ENCODE measurements around the gene BTNL9.

The BTNL9 gene

DNA sequence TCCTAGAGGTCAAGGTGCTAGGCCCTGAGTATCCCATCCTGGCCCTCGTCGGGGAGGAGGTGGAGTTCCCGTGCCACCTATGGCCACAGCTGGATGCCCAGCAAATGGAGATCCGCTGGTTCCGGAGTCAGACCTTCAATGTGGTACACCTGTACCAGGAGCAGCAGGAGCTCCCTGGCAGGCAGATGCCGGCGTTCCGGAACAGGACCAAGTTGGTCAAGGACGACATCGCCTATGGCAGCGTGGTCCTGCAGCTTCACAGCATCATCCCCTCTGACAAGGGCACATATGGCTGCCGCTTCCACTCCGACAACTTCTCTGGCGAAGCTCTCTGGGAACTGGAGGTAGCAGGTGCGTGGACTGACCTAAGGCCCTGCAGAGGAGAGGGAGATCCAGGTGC, 7.9 kb downstream of the BTNL9 start:
- Histone ChIP-seq H3K4me1 (ENCODE audit: insufficient read depth, low read length) (no peaks in the 10 kb centered on the region), H3K36me3 (ENCODE audit: insufficient read depth, low read length) (no peaks in the 10 kb centered on the region), H3K9me3 (ENCODE audit: control insufficient read depth, insufficient read depth, low read length) (no peaks in the 10 kb centered on the region)

DNA sequence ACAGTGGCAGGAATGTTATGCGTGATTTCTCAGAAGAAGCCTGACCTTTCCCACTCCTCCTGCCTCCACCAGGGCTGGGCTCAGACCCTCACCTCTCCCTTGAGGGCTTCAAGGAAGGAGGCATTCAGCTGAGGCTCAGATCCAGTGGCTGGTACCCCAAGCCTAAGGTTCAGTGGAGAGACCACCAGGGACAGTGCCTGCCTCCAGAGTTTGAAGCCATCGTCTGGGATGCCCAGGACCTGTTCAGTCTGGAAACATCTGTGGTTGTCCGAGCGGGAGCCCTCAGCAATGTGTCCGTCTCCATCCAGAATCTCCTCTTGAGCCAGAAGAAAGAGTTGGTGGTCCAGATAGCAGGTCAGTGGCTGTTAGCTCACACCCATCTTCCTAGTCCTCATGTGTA, 9.9 kb downstream of the BTNL9 start:
- Histone ChIP-seq H3K4me1 (ENCODE audit: insufficient read depth, low read length) (no peaks in the 10 kb centered on the region; the same call in none of the 2 replicates), H3K36me3 (ENCODE audit: insufficient read depth, low read length) (no peaks in the 10 kb centered on the region), H3K9me3 (ENCODE audit: control insufficient read depth, insufficient read depth, low read length) (no peaks in the 10 kb centered on the region), H3K9ac (ENCODE audit: low read depth, low read length) (no peak overlapping the region)

More for the DNA sequence above, 7.9 kb downstream of the BTNL9 start:
- no peak overlapping the region for H3K9ac ChIP-seq (ENCODE audit: low read depth, low read length)

DNA sequence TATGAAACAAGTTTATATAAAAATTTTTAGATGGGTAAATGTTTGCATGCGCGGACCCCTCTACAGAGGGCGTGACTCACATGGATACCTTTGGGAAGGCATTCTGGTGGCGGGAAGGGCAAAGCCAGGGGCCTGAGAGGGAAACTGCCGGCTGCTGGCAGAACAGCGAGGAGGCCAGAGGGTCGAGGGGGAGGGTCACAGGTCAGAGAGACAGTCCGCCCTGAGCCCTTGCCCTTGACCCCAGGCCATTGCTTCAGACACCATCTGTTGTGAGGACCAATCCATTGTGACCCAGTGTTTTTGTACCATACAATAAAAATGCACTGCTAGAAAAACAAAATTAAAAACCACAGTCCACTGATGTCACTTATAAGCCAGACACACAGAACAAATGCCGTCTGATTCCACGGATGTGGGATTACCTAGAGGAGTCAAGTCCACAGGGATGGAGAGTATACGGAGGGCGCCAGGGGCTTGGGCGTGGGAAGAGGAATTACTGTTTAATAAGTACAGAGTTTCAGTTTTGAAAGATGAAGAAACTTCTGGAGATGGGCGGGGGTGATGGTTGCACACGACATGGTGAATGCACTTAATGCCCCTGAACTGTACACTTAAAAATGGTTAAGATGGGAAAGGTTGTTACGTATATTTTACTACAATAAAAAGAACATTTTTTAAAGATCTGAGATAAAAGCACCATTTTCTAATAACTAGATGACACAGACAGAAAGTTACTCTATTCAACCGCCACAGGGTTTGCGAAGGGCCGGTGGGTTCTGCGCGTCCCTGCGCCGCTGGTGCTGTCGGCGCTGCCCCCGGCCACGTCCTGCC, 12.0 kb downstream of the BTNL9 start:
- Histone ChIP-seq H3K4me1 (ENCODE audit: insufficient read depth, low read length) (no peaks in the 10 kb centered on the region; the same call in none of the 2 replicates), H3K9ac (ENCODE audit: low read depth, low read length) (peak overlapping the region; percentile 26; the same call in 1 of the 2 replicates), H3K9me3 (ENCODE audit: control insufficient read depth, insufficient read depth, low read length) (no peaks in the 10 kb centered on the region), H3K36me3 (ENCODE audit: insufficient read depth, low read length) (no peaks in the 10 kb centered on the region)

DNA sequence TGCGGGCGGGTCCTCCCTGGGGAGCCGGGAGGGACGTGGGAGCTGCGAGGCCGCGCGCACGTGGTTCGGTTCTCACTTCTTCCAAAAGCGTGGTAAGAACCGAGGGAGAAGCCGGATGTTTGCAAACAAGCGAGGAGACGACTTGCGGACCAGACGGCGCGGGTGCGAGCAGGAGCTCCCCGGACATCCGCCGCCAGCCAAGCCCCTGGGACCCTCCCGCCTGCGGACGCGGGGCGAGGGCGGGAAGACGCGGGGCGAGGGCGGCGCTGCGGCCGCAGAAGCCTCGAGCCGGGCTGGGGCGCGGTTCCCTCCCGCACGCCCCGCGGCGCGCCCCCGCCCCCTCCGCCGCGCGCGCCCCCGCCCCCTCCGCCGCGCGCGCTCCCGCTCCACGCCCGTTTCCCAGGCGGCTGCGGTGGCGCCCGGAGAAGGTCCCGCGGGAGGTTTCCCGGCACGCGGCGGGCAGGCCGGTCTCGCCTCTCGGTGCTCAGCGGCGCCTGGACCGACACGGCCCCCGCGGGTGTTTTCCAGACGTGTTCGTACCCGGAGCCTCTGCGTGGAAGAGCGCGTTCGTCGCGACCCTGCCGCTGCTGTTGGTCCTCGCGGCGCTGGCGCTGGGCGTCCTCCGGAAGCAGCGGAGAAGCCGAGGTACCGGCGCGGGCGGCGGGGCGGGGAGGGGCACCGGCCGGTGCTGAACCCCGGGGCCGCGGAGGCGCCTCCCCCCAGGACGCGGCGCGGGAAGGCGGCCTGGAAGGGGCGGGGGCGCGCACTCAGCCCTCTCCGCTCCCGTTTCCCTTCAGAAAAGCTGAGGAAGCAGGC, 12.8 kb downstream of the BTNL9 start:
- H3K9me3 ChIP-seq (ENCODE audit: control insufficient read depth, insufficient read depth, low read length), result no peaks in the 10 kb centered on the region
- peak overlapping the region; percentile 45; the same call in 1 of the 2 replicates for H3K9ac ChIP-seq (ENCODE audit: low read depth, low read length)
- no peaks in the 10 kb centered on the region for H3K36me3 ChIP-seq (ENCODE audit: insufficient read depth, low read length)
- no peaks in the 10 kb centered on the region; the same call in none of the 2 replicates for H3K4me1 ChIP-seq (ENCODE audit: insufficient read depth, low read length)

DNA sequence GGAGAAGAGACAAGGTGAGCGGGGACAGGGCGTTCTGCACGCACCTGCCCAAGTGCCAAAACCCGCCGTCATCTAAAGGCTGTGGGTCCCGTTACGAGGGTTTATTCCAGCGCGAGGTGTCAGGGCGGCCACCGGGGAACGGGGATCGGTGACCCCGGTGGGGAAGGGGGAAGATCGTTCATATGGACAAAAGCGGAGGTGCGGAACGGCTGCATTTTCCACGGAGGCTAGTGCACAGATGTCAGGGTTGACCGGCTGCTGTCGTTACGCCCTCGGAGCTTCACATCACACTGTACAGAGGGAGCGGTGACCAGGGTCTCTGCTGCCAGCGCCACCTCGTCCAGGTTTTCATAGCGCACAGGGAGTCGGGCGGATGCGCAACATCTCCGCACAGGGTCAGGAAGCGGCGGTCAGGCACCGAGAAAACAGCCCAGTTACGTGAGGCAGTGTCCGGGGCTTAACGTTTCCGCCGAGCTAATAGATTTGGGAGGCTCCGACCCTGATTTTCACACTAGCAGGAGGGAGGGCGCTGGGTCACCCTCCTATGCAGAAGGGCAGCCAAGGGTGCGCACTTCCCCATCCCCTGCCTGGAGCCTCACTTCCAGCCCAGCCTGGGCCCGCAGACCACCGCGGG, 13.5 kb downstream of the BTNL9 start:
- H3K9ac ChIP-seq (ENCODE audit: low read depth, low read length), result peak overlapping the region; percentile 45; the same call in 1 of the 2 replicates
- no peaks in the 10 kb centered on the region; the same call in none of the 2 replicates for H3K4me1 ChIP-seq (ENCODE audit: insufficient read depth, low read length)
- no peaks in the 10 kb centered on the region for H3K36me3 ChIP-seq (ENCODE audit: insufficient read depth, low read length)
- H3K9me3 ChIP-seq (ENCODE audit: control insufficient read depth, insufficient read depth, low read length), result no peaks in the 10 kb centered on the region

DNA sequence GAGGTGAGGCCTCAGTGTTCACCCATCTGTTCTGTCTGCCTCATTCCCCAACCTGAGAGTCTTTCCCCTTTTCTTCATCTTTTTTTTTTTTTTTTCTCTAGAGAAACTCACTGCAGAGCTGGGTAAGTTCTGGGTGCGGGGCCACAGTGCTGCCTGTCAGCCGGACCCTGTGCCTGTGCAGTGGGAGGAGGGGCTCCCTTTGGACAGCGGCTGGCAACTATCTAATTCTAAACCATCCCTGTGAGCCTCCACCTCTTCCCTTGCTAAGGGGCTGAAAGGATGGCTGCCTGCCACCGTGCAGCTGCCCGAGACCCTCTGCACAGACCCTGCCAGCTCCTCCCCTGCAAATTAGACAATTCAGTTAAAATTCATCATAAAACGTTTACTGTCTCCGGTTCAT, 14.1 kb downstream of the BTNL9 start:
- no peaks in the 10 kb centered on the region for H3K36me3 ChIP-seq (ENCODE audit: insufficient read depth, low read length)
- no peaks in the 10 kb centered on the region for H3K9me3 ChIP-seq (ENCODE audit: control insufficient read depth, insufficient read depth, low read length)
- no peaks in the 10 kb centered on the region; the same call in none of the 2 replicates for H3K4me1 ChIP-seq (ENCODE audit: insufficient read depth, low read length)
- peak overlapping the region; percentile 45; the same call in 1 of the 2 replicates for H3K9ac ChIP-seq (ENCODE audit: low read depth, low read length)

DNA sequence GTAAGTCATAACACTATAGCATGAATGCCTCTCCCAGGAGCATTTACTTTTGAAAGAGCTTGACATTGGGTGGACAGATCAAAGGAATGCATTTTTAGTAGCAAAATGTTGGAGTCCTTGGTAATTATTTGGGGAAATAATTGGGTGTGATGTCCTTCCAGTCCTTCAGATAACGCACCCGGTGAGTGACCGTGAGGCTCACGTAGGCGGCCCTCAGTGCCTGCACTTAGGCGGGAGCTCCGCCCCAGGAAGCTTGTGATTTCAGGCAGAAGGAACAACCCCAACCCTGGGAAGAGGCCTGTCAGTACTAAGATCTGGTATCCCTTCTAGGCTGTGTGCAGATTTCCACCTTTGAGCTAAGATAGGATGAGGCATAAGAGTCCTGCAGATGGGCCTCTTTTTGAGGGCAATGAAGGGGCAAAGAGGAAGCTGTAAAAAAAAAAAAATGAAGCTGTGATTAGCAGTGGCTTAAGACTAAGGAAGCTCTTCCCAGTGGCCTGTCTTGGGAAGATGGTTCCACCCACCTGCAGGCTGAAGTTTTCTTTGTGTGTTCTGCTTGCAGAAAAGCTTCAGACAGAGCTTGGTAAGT, 14.9 kb downstream of the BTNL9 start:
- Histone ChIP-seq H3K4me1 (ENCODE audit: insufficient read depth, low read length) (no peaks in the 10 kb centered on the region; the same call in none of the 2 replicates), H3K9me3 (ENCODE audit: control insufficient read depth, insufficient read depth, low read length) (no peaks in the 10 kb centered on the region), H3K9ac (ENCODE audit: low read depth, low read length) (no peak overlapping the region), H3K36me3 (ENCODE audit: insufficient read depth, low read length) (no peaks in the 10 kb centered on the region)

DNA sequence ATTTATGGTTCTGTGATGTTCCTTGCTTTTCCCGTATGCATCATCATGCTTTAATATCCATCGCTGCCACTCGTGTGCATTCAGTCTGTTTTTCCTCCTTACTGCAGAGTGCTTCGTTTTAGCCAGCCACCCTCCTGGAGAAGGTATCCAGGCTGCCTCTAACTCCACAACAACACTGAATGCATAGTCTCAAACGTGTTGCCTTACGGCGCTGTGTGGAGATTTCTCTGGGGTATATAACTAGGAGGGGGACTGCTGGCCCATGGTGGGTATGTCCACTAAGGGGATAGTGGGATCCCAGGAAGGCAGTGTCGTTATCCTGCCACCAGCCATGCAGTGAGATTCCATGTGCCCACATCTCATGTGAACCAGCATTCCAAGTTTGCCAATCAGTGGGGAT, 16.4 kb downstream of the BTNL9 start:
- H3K9me3 ChIP-seq (ENCODE audit: control insufficient read depth, insufficient read depth, low read length), result no peaks in the 10 kb centered on the region
- H3K9ac ChIP-seq (ENCODE audit: low read depth, low read length), result no peak overlapping the region
- no peaks in the 10 kb centered on the region; the same call in none of the 2 replicates for H3K4me1 ChIP-seq (ENCODE audit: insufficient read depth, low read length)

DNA sequence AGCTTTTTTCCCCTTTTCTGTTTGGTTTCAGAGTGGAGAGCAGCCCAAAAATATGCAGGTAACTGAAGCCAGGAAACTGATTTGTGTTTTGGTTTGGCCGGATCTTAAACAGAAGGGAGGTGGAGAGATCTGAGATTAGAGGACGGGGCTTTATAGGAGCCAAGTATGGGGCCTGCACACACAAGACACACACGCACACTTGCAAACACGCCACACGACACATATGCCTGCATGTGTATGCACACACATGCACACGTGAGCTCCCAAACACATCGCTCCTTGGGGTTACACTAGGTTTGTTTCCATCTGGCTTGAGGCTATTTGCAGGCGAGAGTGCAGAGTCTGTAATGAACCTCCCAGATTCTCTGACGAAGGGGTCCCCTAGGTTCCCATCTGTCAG, 18.3 kb downstream of the BTNL9 start:
- Histone ChIP-seq H3K36me3 (ENCODE audit: insufficient read depth, low read length) (no peaks in the 10 kb centered on the region), H3K9ac (ENCODE audit: low read depth, low read length) (no peak overlapping the region), H3K4me1 (ENCODE audit: insufficient read depth, low read length) (no peaks in the 10 kb centered on the region; the same call in none of the 2 replicates), H3K9me3 (ENCODE audit: control insufficient read depth, insufficient read depth, low read length) (no peaks in the 10 kb centered on the region)

More for the DNA sequence above, 16.4 kb downstream of the BTNL9 start:
- H3K36me3 ChIP-seq (ENCODE audit: insufficient read depth, low read length), result no peaks in the 10 kb centered on the region

DNA sequence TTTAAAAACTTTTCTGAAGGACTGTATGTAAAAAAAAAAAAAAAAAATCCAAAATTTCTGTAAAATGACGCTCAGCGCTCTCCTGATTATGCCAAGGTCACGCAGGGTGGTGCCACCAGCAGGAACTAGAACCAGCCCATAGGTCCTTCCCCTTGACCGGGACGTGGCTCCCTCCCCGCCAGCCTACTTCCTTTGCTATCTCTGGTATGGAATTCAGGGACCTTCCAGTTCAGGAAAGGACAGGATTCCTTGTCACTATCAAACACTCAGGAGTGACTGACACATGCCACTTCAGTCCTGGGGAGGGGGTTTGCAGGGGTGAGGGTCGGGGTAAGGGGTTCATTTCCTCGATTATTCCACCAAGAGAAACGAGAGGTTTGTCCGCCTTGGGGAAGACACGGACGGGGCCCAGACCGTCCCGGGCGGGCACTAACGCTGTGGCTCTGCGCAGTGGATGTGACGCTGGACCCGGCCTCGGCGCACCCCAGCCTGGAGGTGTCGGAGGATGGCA, 18.8 kb downstream of the BTNL9 start:
- Histone ChIP-seq H3K36me3 (ENCODE audit: insufficient read depth, low read length) (no peaks in the 10 kb centered on the region), H3K9me3 (ENCODE audit: control insufficient read depth, insufficient read depth, low read length) (no peaks in the 10 kb centered on the region), H3K4me1 (ENCODE audit: insufficient read depth, low read length) (no peaks in the 10 kb centered on the region; the same call in none of the 2 replicates), H3K9ac (ENCODE audit: low read depth, low read length) (peak overlapping the region; percentile 33; the same call in 1 of the 2 replicates)

DNA sequence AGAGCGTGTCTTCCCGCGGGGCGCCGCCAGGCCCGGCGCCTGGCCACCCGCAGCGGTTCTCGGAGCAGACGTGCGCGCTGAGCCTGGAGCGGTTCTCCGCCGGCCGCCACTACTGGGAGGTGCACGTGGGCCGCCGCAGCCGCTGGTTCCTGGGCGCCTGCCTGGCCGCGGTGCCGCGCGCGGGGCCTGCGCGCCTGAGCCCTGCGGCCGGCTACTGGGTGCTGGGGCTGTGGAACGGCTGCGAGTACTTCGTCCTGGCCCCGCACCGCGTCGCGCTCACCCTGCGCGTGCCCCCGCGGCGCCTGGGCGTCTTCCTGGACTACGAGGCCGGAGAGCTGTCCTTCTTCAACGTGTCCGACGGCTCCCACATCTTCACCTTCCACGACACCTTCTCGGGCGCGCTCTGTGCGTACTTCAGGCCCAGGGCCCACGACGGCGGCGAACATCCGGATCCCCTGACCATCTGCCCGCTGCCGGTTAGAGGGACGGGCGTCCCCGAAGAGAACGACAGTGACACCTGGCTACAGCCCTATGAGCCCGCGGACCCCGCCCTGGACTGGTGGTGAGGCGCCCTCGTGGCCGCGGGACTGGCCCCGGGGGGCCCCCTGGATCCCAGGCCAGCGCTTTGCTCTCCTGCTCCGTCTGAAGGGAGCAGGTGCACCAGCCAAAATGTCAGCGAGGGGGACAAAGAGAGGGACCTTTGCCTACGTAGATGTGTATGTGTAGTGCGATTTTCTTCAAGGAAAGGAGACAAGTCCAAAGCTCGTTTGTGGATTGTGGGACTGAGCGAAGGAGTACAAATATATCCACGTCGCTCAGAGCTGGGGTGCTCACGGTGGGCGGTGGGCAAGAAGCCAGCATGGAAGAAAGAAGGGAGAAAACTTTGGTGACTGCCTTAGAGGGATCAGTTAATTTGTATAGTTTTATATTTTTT, 19.5 kb downstream of the BTNL9 start:
- Histone ChIP-seq H3K36me3 (ENCODE audit: insufficient read depth, low read length) (no peaks in the 10 kb centered on the region), H3K4me1 (ENCODE audit: insufficient read depth, low read length) (no peaks in the 10 kb centered on the region; the same call in 1 of the 2 replicates), H3K9ac (ENCODE audit: low read depth, low read length) (peak overlapping the region; percentile 33; the same call in 1 of the 2 replicates)

DNA sequence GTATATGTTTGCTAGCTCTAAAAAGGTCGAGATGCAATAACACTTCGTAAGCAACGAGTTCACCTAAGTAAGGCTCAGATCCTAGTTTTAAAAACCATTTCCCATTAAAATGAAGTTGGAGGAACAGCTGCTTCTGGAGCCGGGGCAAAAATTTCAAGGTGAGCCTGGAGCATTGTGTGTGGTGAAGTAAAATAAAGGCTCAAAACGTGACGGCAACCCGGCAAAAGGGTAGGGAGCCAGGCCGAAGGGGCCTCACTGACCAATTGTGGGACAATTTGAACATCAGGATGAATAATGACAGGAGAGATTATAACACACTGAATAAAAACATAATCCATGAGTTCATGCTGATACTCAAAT, 20.1 kb downstream of the BTNL9 start:
- Histone ChIP-seq H3K9me3 (ENCODE audit: control insufficient read depth, insufficient read depth, low read length) (no peaks in the 10 kb centered on the region), H3K4me1 (ENCODE audit: insufficient read depth, low read length) (no peaks in the 10 kb centered on the region), H3K36me3 (ENCODE audit: insufficient read depth, low read length) (no peaks in the 10 kb centered on the region), H3K9ac (ENCODE audit: low read depth, low read length) (no peak overlapping the region)

More for the DNA sequence above, 19.5 kb downstream of the BTNL9 start:
- no peaks in the 10 kb centered on the region for H3K9me3 ChIP-seq (ENCODE audit: control insufficient read depth, insufficient read depth, low read length)

DNA sequence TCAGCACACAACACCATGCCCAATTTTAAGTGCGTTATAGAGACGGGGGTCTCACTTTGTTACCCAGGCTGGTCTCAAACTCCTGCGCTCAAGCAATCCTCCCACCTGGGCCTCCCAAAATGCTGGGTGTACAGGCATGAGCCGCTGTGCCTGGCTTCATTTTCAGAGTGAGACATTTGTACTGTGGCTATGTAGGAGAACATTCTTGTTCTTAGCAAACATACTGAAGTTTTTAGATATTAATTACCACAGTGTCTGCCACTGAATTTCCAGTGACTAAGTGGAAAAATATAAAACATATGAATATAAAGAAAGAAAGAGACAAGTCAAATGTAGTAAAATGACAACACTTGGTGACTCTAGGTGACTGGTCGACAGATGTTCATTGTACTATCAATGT, 20.9 kb downstream of the BTNL9 start:
- Histone ChIP-seq H3K9ac (ENCODE audit: low read depth, low read length) (no peak overlapping the region), H3K36me3 (ENCODE audit: insufficient read depth, low read length) (no peaks in the 10 kb centered on the region), H3K9me3 (ENCODE audit: control insufficient read depth, insufficient read depth, low read length) (no peaks in the 10 kb centered on the region), H3K4me1 (ENCODE audit: insufficient read depth, low read length) (no peaks in the 10 kb centered on the region)
